IMR-90 (cell line): ENCODE measurements around the gene MIOX. TPM values are rescaled to one million over a fixed set of nuclear protein-coding genes. Genes with fewer than 3 reads are reported as not detected.

Source experiments
- ATAC-seq: fragments of 200-7000 bp; cut with Tn5 transposase; 2 replicates; pipeline ENCODE4 v1.9.1; 2020; ENCODE audit warnings: low read depth, mild to moderate bottlenecking, moderate library complexity
- BruUV-seq: library from RNA; stranded (reverse); fragments of 400-500 nt; replicated peaks from 2 replicates; lab custom pipeline; 2021; lab: Mats Ljungman, UMichigan
- CTCF ChIA-PET: fragments of 300-600 bp; formaldehyde crosslinking; extraction: SDS; loops from one replicate; lab custom pipeline; 2021; ENCODE audit warnings: antibody characterized with exemption; lab: Yijun Ruan, JAX
- POLR2A ChIA-PET: fragments of 300-600 bp; sonication (Branson Sonifier 250); formaldehyde crosslinking; loops from one replicate; lab custom pipeline; 2022; ENCODE audit warnings: antibody characterized with exemption; ENCODE audit not compliant: unreplicated experiment; lab: Charles Lee
- DNase-seq: peaks from one replicate; pipeline ENCODE4 v3.0.0; 2013
- H2AFZ ChIP-seq: replicated peaks from 2 replicates; pipeline ENCODE3; 2013; ENCODE audit warnings: low read length, mild to moderate bottlenecking; ENCODE audit not compliant: poor library complexity
- H2AK5ac ChIP-seq: 2 replicates; pipeline ENCODE4 v1.6.1; 2013; ENCODE audit warnings: low read depth, low read length, inconsistent platforms
- H2AK9ac ChIP-seq: replicated peaks from 2 replicates; pipeline ENCODE3; 2013; ENCODE audit warnings: mild to moderate bottlenecking, low read depth, low read length, moderate library complexity; ENCODE audit not compliant: poor library complexity
- H2BK120ac ChIP-seq: 2 replicates; pipeline ENCODE4 v1.6.1; 2013; ENCODE audit warnings: low read depth, low read length, inconsistent platforms
- H2BK15ac ChIP-seq: 3 replicates; pipeline ENCODE4 v1.6.1; 2013; ENCODE audit warnings: low read depth, low read length, inconsistent platforms
- H2BK20ac ChIP-seq: 2 replicates; pipeline ENCODE4 v1.6.1; 2013; ENCODE audit warnings: low read depth, mild to moderate bottlenecking, inconsistent platforms, low read length, moderate library complexity
- H2BK5ac ChIP-seq: 2 replicates; pipeline ENCODE4 v1.6.1; 2013; ENCODE audit warnings: mild to moderate bottlenecking, low read depth, low read length, inconsistent platforms; ENCODE audit not compliant: poor library complexity, severe bottlenecking
- H3K14ac ChIP-seq: replicated peaks from 2 replicates; pipeline ENCODE4 v1.6.1; 2013; ENCODE audit warnings: low read depth, low read length, inconsistent platforms
- H3K18ac ChIP-seq: 2 replicates; pipeline ENCODE4 v1.6.1; 2013; ENCODE audit warnings: low read depth, low read length, control low read depth
- H3K23ac ChIP-seq: 2 replicates; pipeline ENCODE4 v1.6.1; 2013; ENCODE audit warnings: low read depth, low read length, inconsistent platforms
- H3K27ac ChIP-seq: 2 replicates; pipeline ENCODE4 v1.5.1; 2013; ENCODE audit warnings: mild to moderate bottlenecking, control low read depth, low read length; ENCODE audit not compliant: insufficient read depth
- H3K27me3 ChIP-seq: 2 replicates; pipeline ENCODE4 v1.6.1; 2013; ENCODE audit warnings: low read length; ENCODE audit not compliant: control insufficient read depth, insufficient read depth
- H3K36me3 ChIP-seq: 2 replicates; pipeline ENCODE4 v1.6.1; 2013; ENCODE audit warnings: low read length, mixed read lengths; ENCODE audit not compliant: control insufficient read depth, insufficient read depth
- H3K4ac ChIP-seq: 2 replicates; pipeline ENCODE4 v1.6.1; 2013; ENCODE audit warnings: low read depth, low read length, inconsistent platforms
- H3K4me1 ChIP-seq: 2 replicates; pipeline ENCODE4 v1.6.1; 2013; ENCODE audit warnings: low read length, mixed read lengths; ENCODE audit not compliant: control insufficient read depth, insufficient read depth
- H3K4me2 ChIP-seq: 2 replicates; pipeline ENCODE4 v1.6.1; 2013; ENCODE audit warnings: low read depth, mild to moderate bottlenecking, control low read depth, low read length, moderate library complexity
- H3K4me3 ChIP-seq: 2 replicates; pipeline ENCODE4 v1.5.1; 2013; ENCODE audit warnings: low read depth, mild to moderate bottlenecking, control low read depth, low read length, moderate library complexity; ENCODE audit not compliant: insufficient read depth
- H3K56ac ChIP-seq: 2 replicates; pipeline ENCODE4 v1.6.1; 2013; ENCODE audit warnings: low read length, inconsistent platforms; ENCODE audit not compliant: insufficient read depth; ENCODE audit errors: extremely low read depth
- H3K79me1 ChIP-seq, 2 experiments: 2 replicates each; pipeline ENCODE4 v1.6.1; 2013; ENCODE audit warnings: low read length in 2 of 2, inconsistent platforms in 1 of 2, low read depth in 1 of 2
- H3K9ac ChIP-seq: 2 replicates; pipeline ENCODE4 v1.6.1; 2013; ENCODE audit warnings: low read depth, low read length, control low read depth
- H3K9me1 ChIP-seq: 2 replicates; pipeline ENCODE4 v1.6.1; 2013; ENCODE audit warnings: low read length, inconsistent platforms; ENCODE audit not compliant: insufficient read depth
- H3K9me3 ChIP-seq: 2 replicates; pipeline ENCODE4 v1.6.1; 2013; ENCODE audit warnings: low read length; ENCODE audit not compliant: control insufficient read depth, insufficient read depth
- H4K20me1 ChIP-seq: 2 replicates; pipeline ENCODE4 v1.6.1; 2013; ENCODE audit warnings: low read length, inconsistent platforms; ENCODE audit not compliant: insufficient read depth
- H4K5ac ChIP-seq: 2 replicates; pipeline ENCODE4 v1.6.1; 2013; ENCODE audit warnings: mild to moderate bottlenecking, low read depth, low read length, control low read depth
- H4K8ac ChIP-seq, 2 experiments: 2 replicates each; pipeline ENCODE4 v1.6.1; 2013; ENCODE audit warnings: low read depth in 2 of 2, low read length in 2 of 2, control low read depth in 1 of 2, inconsistent platforms in 1 of 2
- H4K91ac ChIP-seq: 2 replicates; pipeline ENCODE4 v1.6.1; 2013; ENCODE audit warnings: low read depth, low read length, inconsistent platforms; ENCODE audit not compliant: insufficient read depth
- BHLHE40 ChIP-seq: fragments of 150-350 bp; IDR thresholded peaks from 2 replicates; pipeline ENCODE4 v1.6.1; 2016; ENCODE audit warnings: mild to moderate bottlenecking, low read depth, low read length
- MXI1 ChIP-seq: IDR thresholded peaks from 2 replicates; pipeline ENCODE4 v1.6.1; 2012; ENCODE audit warnings: low read depth, mild to moderate bottlenecking, low read length, moderate library complexity, borderline replicate concordance
- SMC3 ChIP-seq: fragments of 150-350 bp; IDR thresholded peaks from 2 replicates; pipeline ENCODE4 v1.6.1; 2016; ENCODE audit warnings: low read depth, mild to moderate bottlenecking, antibody characterized with exemption, low read length, moderate library complexity
- WGBS, 2 experiments: methylation state at CpG; one replicate each; pipeline versions ENCODE4 v1.1.5 to v1.1.7; 2013; ENCODE audit warnings: missing lambda C conversion rate in 2 of 2; ENCODE audit not compliant: insufficient read length in 1 of 2; ENCODE audit errors: extremely low coverage in 2 of 2; 5-methylcytosine and 5-hydroxymethylcytosine counted together
- dilution Hi-C: fragments of 300-500 bp; cut with HindIII; formaldehyde crosslinking; loops from one replicate; pipeline ENCODE4 v1.14.3; 2018; ENCODE audit warnings: low sequenced_read_pairs; ENCODE audit not compliant: unreplicated experiment
- in situ Hi-C: fragments of 300-500 bp; cut with MboI; formaldehyde crosslinking; loops from 3 replicates; pipeline ENCODE4 v1.14.3; 2019; ENCODE audit warnings: low sequenced_read_pairs, inconsistent platforms, mixed read lengths
- intact Hi-C: fragments of 100-400 bp; cut with micrococcal nuclease; formaldehyde crosslinking; loops from 2 replicates; pipeline ENCODE4 v1.10.0; 2022
- polyA plus RNA-seq, 3 experiments: library from polyadenylated mRNA; depleted of rRNA; stranded (reverse); fragments of >200 nt; gene quantifications; 2 replicates each; pipeline ENCODE4 v1.2.3, GENCODE V29; 2012; ENCODE audit warnings: low replicate concordance in 1 of 3
- total RNA-seq: library from RNA; depleted of rRNA; stranded (reverse); fragments of >200 nt; gene quantifications from 2 replicates; pipeline ENCODE4 v1.2.3, GENCODE V29; 2012

The MIOX gene
- total and polyA plus RNA-seq, 2 of the 4 experiments (the other 2 are of a cell fraction): not detected

DNA sequence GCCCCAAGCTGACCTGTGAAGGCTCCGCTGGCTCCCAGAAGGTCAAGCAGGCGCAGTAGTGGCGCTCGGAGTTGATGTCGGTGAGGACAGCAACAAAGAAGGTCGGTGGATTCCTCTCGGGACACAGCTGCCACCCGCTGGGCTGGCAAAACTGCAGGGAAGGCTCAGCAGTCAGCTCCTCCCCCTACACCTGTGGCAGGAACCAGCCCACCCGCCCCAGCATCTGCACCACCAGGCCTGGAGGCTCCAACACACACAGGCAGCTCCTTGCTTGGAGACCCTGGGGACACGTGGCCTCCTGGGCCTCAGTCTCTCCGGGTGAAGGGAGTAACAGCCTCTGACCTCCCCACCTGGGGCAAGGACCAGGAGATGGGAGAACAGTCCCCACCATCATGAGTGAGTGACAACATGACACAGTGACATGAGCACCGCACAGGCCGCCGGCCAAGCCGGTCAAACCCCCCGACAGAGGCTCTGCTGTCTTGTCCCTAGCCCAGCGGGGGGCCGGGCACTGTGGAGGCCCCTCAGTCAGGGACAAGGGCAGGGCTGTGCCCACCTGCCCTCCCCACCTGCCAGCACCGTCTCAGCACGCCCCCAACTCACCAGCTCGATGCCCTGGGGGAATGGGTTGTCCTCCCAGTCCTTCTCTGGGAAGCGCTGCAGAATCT lies 18.8 kb upstream of the MIOX start:
- Histone ChIP-seq H4K5ac (no peak overlapping the region), H4K20me1 (peaks cover 53% of the 10 kb centered on the region), H3K9ac (no peak overlapping the region), H2BK5ac (no peak overlapping the region), H2BK120ac (no peak overlapping the region), H2AK5ac (no peak overlapping the region), H3K23ac (no peak overlapping the region), H3K4me1 (peaks cover 15% of the 10 kb centered on the region), H3K18ac (no peak overlapping the region), H4K8ac (no peak overlapping the region), H3K36me3 (peaks cover 51% of the 10 kb centered on the region), H3K4me3 (no peak overlapping the region), H3K79me1 (peaks cover 21 to 63% of the 10 kb centered on the region in 2 experiments; a peak in 3 of 4 replicates), H3K56ac (no peak overlapping the region), H3K27me3 (no peaks in the 10 kb centered on the region), H3K4ac (no peak overlapping the region), H4K91ac (no peak overlapping the region), H3K9me1 (peaks cover 15% of the 10 kb centered on the region), H3K14ac (no peak overlapping the region), H2BK15ac (no peak overlapping the region), H3K27ac (no peak overlapping the region), H2AK9ac (no peak overlapping the region), H2BK20ac (no peak overlapping the region), H3K9me3 (no peaks in the 10 kb centered on the region), H3K4me2 (no peak overlapping the region), H2AFZ (no peak overlapping the region)
- dilution Hi-C loops (no loop called here), in situ Hi-C loops (no loop called here), intact Hi-C loops (no loop called here)
- ATAC-seq (no peak), DNase-seq (no peak)
- TF ChIP-seq MXI1 (no peak), BHLHE40 (no peak), SMC3 (no peak)
- POLR2A ChIA-PET: no interaction called here
- CTCF ChIA-PET: no interaction called here
- WGBS, 2 experiments: 90% methylated on average over 7 of the region's 22 CpGs; no CpG with 5 or more reads in 1 of the 2 experiments
- BruUV-seq: no TSS peak
